NB4 (cell line): ENCODE data around the gene KRT17.

Experiments
- MYC ChIP-seq: IDR thresholded peaks from 2 replicates; pipeline ENCODE4 v1.6.1; 2011; ENCODE audit warnings: low read depth, low read length
- POLR2A ChIP-seq: IDR thresholded peaks from 2 replicates; pipeline ENCODE4 v1.6.1; 2011; ENCODE audit warnings: mild to moderate bottlenecking; ENCODE audit not compliant: insufficient read length; ENCODE audit errors: extremely low read depth
- TF ChIP-seq, protein P1 (sequence below): IDR thresholded peaks from one replicate; pipeline ENCODE4 v1.5.1; 2012; ENCODE audit warnings: low read depth, low read length
- TF ChIP-seq, protein P2 (sequence below): IDR thresholded peaks from 2 replicates; pipeline ENCODE4 v1.6.1; 2011; ENCODE audit warnings: low read depth, low read length

DNA sequence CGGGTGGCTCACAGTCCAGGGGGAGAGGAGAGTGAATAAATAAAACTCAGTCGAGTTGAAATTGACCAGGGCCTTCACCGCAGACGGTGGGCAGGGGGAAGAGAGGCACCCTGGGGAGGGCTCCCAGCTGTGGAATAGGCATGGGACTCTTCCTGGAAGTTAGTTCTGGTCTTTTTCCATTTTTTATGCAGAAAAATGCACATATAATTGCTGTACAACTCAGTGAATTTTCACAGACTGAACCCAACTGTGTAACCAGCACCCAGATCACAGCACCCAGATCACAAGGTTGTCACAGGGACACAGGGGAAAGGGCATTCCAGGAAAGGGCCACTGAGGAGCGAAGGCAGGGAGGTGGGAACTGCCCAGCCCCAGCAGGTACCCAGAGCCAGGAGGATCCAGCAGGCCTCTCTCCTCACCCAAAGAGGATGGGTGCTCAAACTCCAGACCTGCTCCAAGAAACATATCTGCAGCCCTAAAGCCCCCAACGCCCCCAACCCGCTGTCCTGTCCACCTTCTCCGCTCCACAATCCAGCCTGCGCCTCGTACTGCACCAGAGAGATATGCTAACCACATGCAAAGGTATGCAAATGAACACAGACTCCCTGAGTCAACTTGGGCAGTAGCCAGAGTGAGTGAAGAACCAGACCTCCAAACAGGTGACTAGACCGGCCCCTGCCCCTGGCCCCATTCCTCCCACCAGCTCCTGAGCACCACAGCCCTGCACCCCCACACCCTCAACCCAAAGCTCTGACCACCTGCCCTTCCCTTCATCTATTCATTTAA is 35.2 kb upstream of the KRT17 start:
- no peak for TF ChIP-seq POLR2A
- TF ChIP-seq, protein P1, sequence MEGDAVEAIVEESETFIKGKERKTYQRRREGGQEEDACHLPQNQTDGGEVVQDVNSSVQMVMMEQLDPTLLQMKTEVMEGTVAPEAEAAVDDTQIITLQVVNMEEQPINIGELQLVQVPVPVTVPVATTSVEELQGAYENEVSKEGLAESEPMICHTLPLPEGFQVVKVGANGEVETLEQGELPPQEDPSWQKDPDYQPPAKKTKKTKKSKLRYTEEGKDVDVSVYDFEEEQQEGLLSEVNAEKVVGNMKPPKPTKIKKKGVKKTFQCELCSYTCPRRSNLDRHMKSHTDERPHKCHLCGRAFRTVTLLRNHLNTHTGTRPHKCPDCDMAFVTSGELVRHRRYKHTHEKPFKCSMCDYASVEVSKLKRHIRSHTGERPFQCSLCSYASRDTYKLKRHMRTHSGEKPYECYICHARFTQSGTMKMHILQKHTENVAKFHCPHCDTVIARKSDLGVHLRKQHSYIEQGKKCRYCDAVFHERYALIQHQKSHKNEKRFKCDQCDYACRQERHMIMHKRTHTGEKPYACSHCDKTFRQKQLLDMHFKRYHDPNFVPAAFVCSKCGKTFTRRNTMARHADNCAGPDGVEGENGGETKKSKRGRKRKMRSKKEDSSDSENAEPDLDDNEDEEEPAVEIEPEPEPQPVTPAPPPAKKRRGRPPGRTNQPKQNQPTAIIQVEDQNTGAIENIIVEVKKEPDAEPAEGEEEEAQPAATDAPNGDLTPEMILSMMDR = no peak
- TF ChIP-seq, protein P2, sequence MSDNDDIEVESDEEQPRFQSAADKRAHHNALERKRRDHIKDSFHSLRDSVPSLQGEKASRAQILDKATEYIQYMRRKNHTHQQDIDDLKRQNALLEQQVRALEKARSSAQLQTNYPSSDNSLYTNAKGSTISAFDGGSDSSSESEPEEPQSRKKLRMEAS = no peak
- no peak for TF ChIP-seq MYC
